GM10248 (cell line): ENCODE results near the gene SLC4A8.

Source experiments
- CTCF ChIA-PET: fragments of 300-600 bp; sonication (Branson Sonifier 250); formaldehyde crosslinking; extraction: SDS; loops from one replicate; lab custom pipeline; 2021; ENCODE audit warnings: antibody characterized with exemption; lab: Yijun Ruan, JAX
- POLR2A ChIA-PET: fragments of 350-650 bp; sonication (Branson Sonifier 250); formaldehyde crosslinking; extraction: SDS; loops from one replicate; lab custom pipeline; 2020; ENCODE audit warnings: antibody characterized with exemption; lab: Yijun Ruan, JAX
- DNase-seq: peaks from one replicate; pipeline ENCODE4 v3.0.0; 2012; ENCODE audit errors: extremely low spot score
- TF ChIP-seq, protein P1 (sequence below): IDR thresholded peaks from 2 replicates; pipeline ENCODE4 v1.5.1; 2012; ENCODE audit warnings: mild to moderate bottlenecking, low read depth; ENCODE audit errors: extremely low read depth, missing control alignments, control extremely low read depth

SLC4A8 gene

DNA sequence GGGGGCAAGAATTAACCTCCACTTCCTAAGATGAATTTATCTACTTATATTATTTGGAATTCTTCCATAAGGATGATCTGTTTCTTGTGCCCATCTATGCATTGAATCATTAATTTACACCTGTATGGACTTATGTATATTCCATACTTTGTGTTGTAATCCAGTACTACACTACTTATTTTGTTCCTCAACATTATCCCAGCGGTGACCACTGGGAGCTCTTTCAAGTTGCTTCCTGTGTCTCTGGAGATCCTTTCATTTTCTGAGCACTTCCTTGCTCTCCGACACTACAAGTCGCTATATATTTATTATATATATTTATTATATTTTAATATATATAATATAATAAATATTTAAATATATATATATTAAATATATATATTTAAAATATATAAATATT lies 111.5 kb downstream of the SLC4A8 start:
- TF ChIP-seq, protein P1, sequence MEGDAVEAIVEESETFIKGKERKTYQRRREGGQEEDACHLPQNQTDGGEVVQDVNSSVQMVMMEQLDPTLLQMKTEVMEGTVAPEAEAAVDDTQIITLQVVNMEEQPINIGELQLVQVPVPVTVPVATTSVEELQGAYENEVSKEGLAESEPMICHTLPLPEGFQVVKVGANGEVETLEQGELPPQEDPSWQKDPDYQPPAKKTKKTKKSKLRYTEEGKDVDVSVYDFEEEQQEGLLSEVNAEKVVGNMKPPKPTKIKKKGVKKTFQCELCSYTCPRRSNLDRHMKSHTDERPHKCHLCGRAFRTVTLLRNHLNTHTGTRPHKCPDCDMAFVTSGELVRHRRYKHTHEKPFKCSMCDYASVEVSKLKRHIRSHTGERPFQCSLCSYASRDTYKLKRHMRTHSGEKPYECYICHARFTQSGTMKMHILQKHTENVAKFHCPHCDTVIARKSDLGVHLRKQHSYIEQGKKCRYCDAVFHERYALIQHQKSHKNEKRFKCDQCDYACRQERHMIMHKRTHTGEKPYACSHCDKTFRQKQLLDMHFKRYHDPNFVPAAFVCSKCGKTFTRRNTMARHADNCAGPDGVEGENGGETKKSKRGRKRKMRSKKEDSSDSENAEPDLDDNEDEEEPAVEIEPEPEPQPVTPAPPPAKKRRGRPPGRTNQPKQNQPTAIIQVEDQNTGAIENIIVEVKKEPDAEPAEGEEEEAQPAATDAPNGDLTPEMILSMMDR: no peak
- ChIA-PET CTCF (interaction anchor here (3.5 kb wide), 1 partner anchor 115 kb away, joined by 28 read pairs; no protein-coding TSS in a partner anchor), POLR2A (no interaction called here)
- DNase-seq: no peak

GRCh38 chr12:51538149-51538548 lies 113.5 kb downstream of the SLC4A8 start:
- no peak for DNase-seq
- CTCF ChIA-PET: interaction anchor here (1.1 to 3.5 kb wide), 4 partner anchors 16 to 197 kb away, joined by 3 to 28 read pairs (median 4); no protein-coding TSS in a partner anchor
- TF ChIP-seq, protein P1: no peak
- POLR2A ChIA-PET: no interaction called here

DNA sequence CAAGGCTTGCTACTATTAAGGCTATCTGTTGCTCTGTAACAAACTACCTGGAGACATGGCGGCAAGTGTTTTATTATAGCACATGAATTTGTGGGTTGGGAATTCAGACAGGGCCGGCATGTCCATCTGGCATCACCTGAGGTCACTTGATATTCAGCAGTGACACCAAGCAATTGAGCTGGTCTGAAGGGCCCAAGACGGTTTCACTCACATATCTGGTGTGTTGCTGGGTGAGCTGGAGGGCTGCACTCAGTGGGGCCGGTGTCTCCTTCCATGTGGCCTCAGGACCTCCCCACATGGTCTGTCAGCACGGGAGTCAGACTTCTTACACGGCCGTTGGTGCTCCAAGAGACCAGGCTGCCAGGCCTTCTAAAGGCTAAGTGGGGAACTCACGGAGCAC lies 114.0 kb downstream of the SLC4A8 start:
- ChIA-PET CTCF (interaction anchor here (1.1 to 3.5 kb wide), 5 partner anchors 8 to 144 kb away, joined by 3 to 28 read pairs (median 4); no protein-coding TSS in a partner anchor), POLR2A (no interaction called here)
- TF ChIP-seq, protein P1: no peak
- DNase-seq: no peak

- TF ChIP-seq, protein P1: no peak
- POLR2A ChIA-PET: no interaction called here
- CTCF ChIA-PET: interaction anchor here (0.7 to 2.4 kb wide), 2 partner anchors 11 to 120 kb away, joined by 3 to 8 read pairs; no protein-coding TSS in a partner anchor
- DNase-seq: no peak
Measured at GRCh38 chr12:51540996-51541395, 116.4 kb downstream of the SLC4A8 start.

- CTCF ChIA-PET: interaction anchor here (1.2 to 2.3 kb wide), 2 partner anchors 15 to 122 kb away, joined by 3 to 12 read pairs; no protein-coding TSS in a partner anchor
- TF ChIP-seq, protein P1: no peak
- POLR2A ChIA-PET: no interaction called here
- DNase-seq: no peak
Measured at GRCh38 chr12:51546097-51546496, 121.5 kb downstream of the SLC4A8 start.

GRCh38 chr12:51547606-51548005 lies 123.0 kb downstream of the SLC4A8 start:
- DNase-seq: no peak
- TF ChIP-seq, protein P1: no peak
- ChIA-PET CTCF (interaction anchor here (2.3 kb wide), 1 partner anchor 16 kb away, joined by 12 read pairs; no protein-coding TSS in a partner anchor), POLR2A (no interaction called here)
